Mesothelial cell of epicardium (in vitro differentiated cells): ENCODE measurements around the gene PRDM16. TPM values are rescaled to one million over a fixed set of nuclear protein-coding genes. Genes with fewer than 3 reads are reported as not detected.

ENCODE experiments used
- DNase-seq, 2 experiments: peaks; one replicate each; pipeline ENCODE4 v3.0.0; 2021; ENCODE audit warnings: low spot score in 2 of 2; ENCODE audit not compliant: unreplicated experiment in 2 of 2
- H3K27ac Mint-ChIP-seq: 2 replicates; pipeline ENCODE4 v1.8.0; 2021; ENCODE audit warnings: mixed read lengths
- H3K27me3 Mint-ChIP-seq: 2 replicates; pipeline ENCODE4 v1.8.0; 2021; ENCODE audit warnings: low read depth, mixed read lengths
- H3K36me3 Mint-ChIP-seq: 2 replicates; pipeline ENCODE4 v1.8.0; 2021; ENCODE audit warnings: mixed read lengths
- H3K4me1 Mint-ChIP-seq: 2 replicates; pipeline ENCODE4 v1.8.0; 2021; ENCODE audit warnings: mixed read lengths
- H3K4me3 Mint-ChIP-seq: 2 replicates; pipeline ENCODE4 v1.8.0; 2021; ENCODE audit warnings: mild to moderate bottlenecking, moderate library complexity, mixed read lengths
- H3K9me3 Mint-ChIP-seq: 2 replicates; pipeline ENCODE4 v1.8.0; 2021; ENCODE audit warnings: mixed read lengths
- total RNA-seq: library from RNA; stranded (reverse); gene quantifications from 3 replicates; pipeline ENCODE4 v1.2.1, GENCODE V29; 2021
- TF ChIP-seq, protein P1 (sequence below): fragments of 200-600 bp; sonication (generic); IDR thresholded peaks from one replicate; pipeline ENCODE4 v1.5.0; 2021; ENCODE audit warnings: antibody characterized with exemption; ENCODE audit not compliant: unreplicated experiment

The PRDM16 gene
- total RNA-seq, 1 donor from 2014 or later, result 1.4 TPM

DNA sequence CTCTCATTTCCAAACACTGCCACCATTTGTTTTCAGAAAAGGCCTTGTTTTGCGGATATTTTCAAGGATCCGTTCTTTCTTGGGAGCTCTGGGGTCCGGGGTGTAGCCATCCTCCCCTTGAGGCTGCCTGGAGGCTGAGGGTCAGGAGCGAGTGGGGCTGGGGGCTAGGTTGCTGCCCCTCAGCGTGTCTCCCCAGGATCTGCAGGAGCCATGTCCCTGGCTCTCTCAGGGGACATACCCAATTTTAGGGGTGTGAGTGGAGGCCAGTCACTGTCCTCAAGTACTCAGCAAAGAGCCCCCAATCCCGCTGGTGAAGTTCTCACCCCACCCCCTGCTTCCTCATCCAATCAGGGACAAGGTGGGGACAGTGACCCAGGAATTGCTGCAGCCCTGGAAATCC lies 15.0 kb upstream of the PRDM16 start:
- H3K4me1 Mint-ChIP-seq, result no peaks in the 10 kb centered on the region
- peaks cover 7% of the 10 kb centered on the region for H3K9me3 Mint-ChIP-seq
- no peak overlapping the region for H3K27ac Mint-ChIP-seq
- TF ChIP-seq, protein P1, sequence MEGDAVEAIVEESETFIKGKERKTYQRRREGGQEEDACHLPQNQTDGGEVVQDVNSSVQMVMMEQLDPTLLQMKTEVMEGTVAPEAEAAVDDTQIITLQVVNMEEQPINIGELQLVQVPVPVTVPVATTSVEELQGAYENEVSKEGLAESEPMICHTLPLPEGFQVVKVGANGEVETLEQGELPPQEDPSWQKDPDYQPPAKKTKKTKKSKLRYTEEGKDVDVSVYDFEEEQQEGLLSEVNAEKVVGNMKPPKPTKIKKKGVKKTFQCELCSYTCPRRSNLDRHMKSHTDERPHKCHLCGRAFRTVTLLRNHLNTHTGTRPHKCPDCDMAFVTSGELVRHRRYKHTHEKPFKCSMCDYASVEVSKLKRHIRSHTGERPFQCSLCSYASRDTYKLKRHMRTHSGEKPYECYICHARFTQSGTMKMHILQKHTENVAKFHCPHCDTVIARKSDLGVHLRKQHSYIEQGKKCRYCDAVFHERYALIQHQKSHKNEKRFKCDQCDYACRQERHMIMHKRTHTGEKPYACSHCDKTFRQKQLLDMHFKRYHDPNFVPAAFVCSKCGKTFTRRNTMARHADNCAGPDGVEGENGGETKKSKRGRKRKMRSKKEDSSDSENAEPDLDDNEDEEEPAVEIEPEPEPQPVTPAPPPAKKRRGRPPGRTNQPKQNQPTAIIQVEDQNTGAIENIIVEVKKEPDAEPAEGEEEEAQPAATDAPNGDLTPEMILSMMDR, result no peak
- no peak overlapping the region for H3K4me3 Mint-ChIP-seq
- DNase-seq, result no peak
- H3K36me3 Mint-ChIP-seq, result no peaks in the 10 kb centered on the region
- peaks cover 71% of the 10 kb centered on the region for H3K27me3 Mint-ChIP-seq

DNA sequence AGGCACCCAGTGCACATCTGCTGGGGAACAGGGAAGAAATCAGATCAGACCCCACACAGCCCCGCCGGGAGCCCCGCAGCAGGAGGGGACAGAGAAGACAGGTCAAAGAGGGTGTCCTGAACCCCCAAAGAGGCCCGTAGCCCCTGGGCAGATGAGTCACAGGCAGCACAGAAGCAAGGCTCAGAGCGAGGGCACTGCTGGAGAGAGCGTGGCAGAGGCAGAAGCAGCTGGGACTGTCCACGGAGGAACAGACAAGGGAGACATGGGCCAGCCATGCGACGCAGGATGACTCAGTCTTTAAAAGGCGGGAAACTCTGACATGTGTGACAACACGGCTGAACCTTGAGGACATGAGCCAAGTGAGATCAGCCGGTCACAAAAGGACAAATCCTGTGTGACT lies 14.5 kb upstream of the PRDM16 start:
- Mint-ChIP-seq H3K4me3 (no peak overlapping the region), H3K27ac (no peak overlapping the region), H3K9me3 (peaks cover 9% of the 10 kb centered on the region), H3K4me1 (no peaks in the 10 kb centered on the region), H3K27me3 (peaks cover 72% of the 10 kb centered on the region), H3K36me3 (no peaks in the 10 kb centered on the region)
- TF ChIP-seq, protein P1, result no peak
- DNase-seq, result no peak

DNA sequence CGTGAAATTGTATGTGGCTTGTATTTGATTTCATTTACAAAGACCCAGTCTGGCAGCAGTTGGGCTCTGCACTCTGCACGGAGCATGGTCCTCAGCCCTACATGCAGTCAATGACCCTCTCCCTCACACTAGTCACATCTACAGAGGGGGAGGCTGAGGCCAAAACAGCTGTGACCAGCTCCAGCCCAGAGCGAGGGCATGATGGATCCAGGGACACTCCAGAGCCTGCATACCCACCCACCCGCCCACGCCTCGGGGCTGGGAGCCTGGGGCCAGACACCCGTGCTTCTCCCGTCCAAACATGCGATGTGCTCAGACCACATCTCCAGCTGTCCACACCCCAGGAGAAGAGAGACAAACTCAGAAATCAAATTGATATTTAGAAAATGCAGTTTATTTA lies 14.0 kb upstream of the PRDM16 start:
- Mint-ChIP-seq H3K4me3 (no peak overlapping the region), H3K36me3 (no peaks in the 10 kb centered on the region), H3K27ac (no peak overlapping the region), H3K27me3 (peaks cover 74% of the 10 kb centered on the region), H3K4me1 (no peaks in the 10 kb centered on the region), H3K9me3 (peaks cover 9% of the 10 kb centered on the region)
- no peak for DNase-seq
- TF ChIP-seq, protein P1, result no peak

DNA sequence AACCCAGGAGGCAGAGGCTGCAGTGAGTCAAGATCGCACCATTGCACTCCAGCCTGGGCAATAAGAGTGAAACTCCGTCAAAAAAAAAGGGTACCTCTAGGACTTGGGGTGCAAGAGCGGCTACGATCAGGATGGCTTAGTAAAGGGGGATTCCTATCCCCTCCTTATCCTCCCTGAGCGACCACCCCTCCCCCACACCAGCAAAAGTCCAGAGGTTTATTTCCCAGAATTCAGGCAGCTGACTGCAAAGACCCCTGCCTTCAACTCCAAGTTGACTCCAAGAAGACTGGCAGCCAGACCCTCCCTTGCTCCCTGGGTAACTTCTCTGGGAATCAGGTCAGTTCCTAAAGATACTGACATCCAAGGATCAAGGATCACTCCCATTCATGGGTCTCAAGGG lies 12.4 kb upstream of the PRDM16 start:
- H3K4me1 Mint-ChIP-seq, result no peaks in the 10 kb centered on the region
- no peaks in the 10 kb centered on the region for H3K36me3 Mint-ChIP-seq
- DNase-seq, result no peak
- no peak overlapping the region for H3K4me3 Mint-ChIP-seq
- peaks cover 9% of the 10 kb centered on the region for H3K9me3 Mint-ChIP-seq
- peaks cover 87% of the 10 kb centered on the region for H3K27me3 Mint-ChIP-seq
- no peak overlapping the region for H3K27ac Mint-ChIP-seq
- TF ChIP-seq, protein P1, result no peak

DNA sequence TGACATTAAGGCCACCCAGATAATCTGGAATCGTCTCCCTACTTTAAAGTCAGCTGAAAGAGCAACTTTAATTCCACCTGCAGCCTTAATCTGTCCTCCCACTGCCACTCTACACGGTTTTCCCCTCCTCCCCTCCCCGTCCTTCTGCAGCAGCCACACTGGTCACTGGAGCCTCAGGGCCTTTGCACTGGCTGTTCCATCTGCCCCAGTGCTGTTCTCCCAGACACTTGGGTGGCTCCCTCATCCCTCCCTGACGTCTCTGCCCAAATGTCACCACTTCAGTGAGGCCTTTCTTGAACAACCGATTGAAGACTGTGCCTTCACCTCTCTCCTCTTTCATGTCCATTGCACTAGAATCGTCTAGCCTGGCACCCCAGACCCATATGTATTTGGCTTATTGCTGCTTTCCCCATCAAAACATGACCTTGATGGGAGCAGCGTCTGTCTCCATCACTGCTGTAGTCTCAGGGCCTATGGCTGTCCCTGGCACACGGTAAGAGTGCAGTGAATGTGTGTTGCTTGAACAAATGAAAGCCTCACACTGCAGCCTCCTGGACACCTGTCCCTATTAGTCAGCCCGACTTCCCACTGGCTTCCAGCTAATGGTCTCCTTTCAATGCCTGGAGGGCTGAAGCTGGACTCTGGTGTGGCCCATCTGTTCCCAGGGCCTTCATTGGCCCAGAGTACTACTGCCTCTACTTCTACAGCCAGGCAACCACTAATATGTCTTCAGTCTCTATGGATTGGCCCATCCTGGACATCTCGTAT lies 10.6 kb upstream of the PRDM16 start:
- H3K36me3 Mint-ChIP-seq, result no peaks in the 10 kb centered on the region
- no peak overlapping the region for H3K4me3 Mint-ChIP-seq
- TF ChIP-seq, protein P1, result no peak
- peaks cover 4% of the 10 kb centered on the region for H3K9me3 Mint-ChIP-seq
- DNase-seq, result peak in 1 of 2 experiments; percentile 29
- H3K27me3 Mint-ChIP-seq, result peaks cover 96% of the 10 kb centered on the region
- H3K4me1 Mint-ChIP-seq, result no peaks in the 10 kb centered on the region
- no peak overlapping the region for H3K27ac Mint-ChIP-seq
